IMR-90 (cell line): ENCODE results near the gene LRCOL1. TPM values are rescaled to one million over a fixed set of nuclear protein-coding genes. Genes with fewer than 3 reads are reported as not detected.

Experiments used
- ATAC-seq: fragments of 200-7000 bp; cut with Tn5 transposase; 2 replicates; pipeline ENCODE4 v1.9.1; 2020; ENCODE audit warnings: low read depth, mild to moderate bottlenecking, moderate library complexity
- BruUV-seq: library from RNA; stranded (reverse); fragments of 400-500 nt; replicated peaks from 2 replicates; lab custom pipeline; 2021; lab: Mats Ljungman, UMichigan
- CTCF ChIA-PET: fragments of 300-600 bp; formaldehyde crosslinking; extraction: SDS; loops from one replicate; lab custom pipeline; 2021; ENCODE audit warnings: antibody characterized with exemption; lab: Yijun Ruan, JAX
- POLR2A ChIA-PET: fragments of 300-600 bp; sonication (Branson Sonifier 250); formaldehyde crosslinking; loops from one replicate; lab custom pipeline; 2022; ENCODE audit warnings: antibody characterized with exemption; ENCODE audit not compliant: unreplicated experiment; lab: Charles Lee
- DNase-seq: peaks from one replicate; pipeline ENCODE4 v3.0.0; 2013
- H2AFZ ChIP-seq: replicated peaks from 2 replicates; pipeline ENCODE3; 2013; ENCODE audit warnings: low read length, mild to moderate bottlenecking; ENCODE audit not compliant: poor library complexity
- H2AK5ac ChIP-seq: 2 replicates; pipeline ENCODE4 v1.6.1; 2013; ENCODE audit warnings: low read depth, low read length, inconsistent platforms
- H2AK9ac ChIP-seq: replicated peaks from 2 replicates; pipeline ENCODE3; 2013; ENCODE audit warnings: mild to moderate bottlenecking, low read depth, low read length, moderate library complexity; ENCODE audit not compliant: poor library complexity
- H2BK120ac ChIP-seq: 2 replicates; pipeline ENCODE4 v1.6.1; 2013; ENCODE audit warnings: low read depth, low read length, inconsistent platforms
- H2BK15ac ChIP-seq: 3 replicates; pipeline ENCODE4 v1.6.1; 2013; ENCODE audit warnings: low read depth, low read length, inconsistent platforms
- H2BK20ac ChIP-seq: 2 replicates; pipeline ENCODE4 v1.6.1; 2013; ENCODE audit warnings: low read depth, mild to moderate bottlenecking, inconsistent platforms, low read length, moderate library complexity
- H2BK5ac ChIP-seq: 2 replicates; pipeline ENCODE4 v1.6.1; 2013; ENCODE audit warnings: mild to moderate bottlenecking, low read depth, low read length, inconsistent platforms; ENCODE audit not compliant: poor library complexity, severe bottlenecking
- H3K14ac ChIP-seq: replicated peaks from 2 replicates; pipeline ENCODE4 v1.6.1; 2013; ENCODE audit warnings: low read depth, low read length, inconsistent platforms
- H3K18ac ChIP-seq: 2 replicates; pipeline ENCODE4 v1.6.1; 2013; ENCODE audit warnings: low read depth, low read length, control low read depth
- H3K23ac ChIP-seq: 2 replicates; pipeline ENCODE4 v1.6.1; 2013; ENCODE audit warnings: low read depth, low read length, inconsistent platforms
- H3K27ac ChIP-seq: 2 replicates; pipeline ENCODE4 v1.5.1; 2013; ENCODE audit warnings: mild to moderate bottlenecking, control low read depth, low read length; ENCODE audit not compliant: insufficient read depth
- H3K27me3 ChIP-seq: 2 replicates; pipeline ENCODE4 v1.6.1; 2013; ENCODE audit warnings: low read length; ENCODE audit not compliant: control insufficient read depth, insufficient read depth
- H3K36me3 ChIP-seq: 2 replicates; pipeline ENCODE4 v1.6.1; 2013; ENCODE audit warnings: low read length, mixed read lengths; ENCODE audit not compliant: control insufficient read depth, insufficient read depth
- H3K4ac ChIP-seq: 2 replicates; pipeline ENCODE4 v1.6.1; 2013; ENCODE audit warnings: low read depth, low read length, inconsistent platforms
- H3K4me1 ChIP-seq: 2 replicates; pipeline ENCODE4 v1.6.1; 2013; ENCODE audit warnings: low read length, mixed read lengths; ENCODE audit not compliant: control insufficient read depth, insufficient read depth
- H3K4me2 ChIP-seq: 2 replicates; pipeline ENCODE4 v1.6.1; 2013; ENCODE audit warnings: low read depth, mild to moderate bottlenecking, control low read depth, low read length, moderate library complexity
- H3K4me3 ChIP-seq: 2 replicates; pipeline ENCODE4 v1.5.1; 2013; ENCODE audit warnings: low read depth, mild to moderate bottlenecking, control low read depth, low read length, moderate library complexity; ENCODE audit not compliant: insufficient read depth
- H3K56ac ChIP-seq: 2 replicates; pipeline ENCODE4 v1.6.1; 2013; ENCODE audit warnings: low read length, inconsistent platforms; ENCODE audit not compliant: insufficient read depth; ENCODE audit errors: extremely low read depth
- H3K79me1 ChIP-seq, 2 experiments: 2 replicates each; pipeline ENCODE4 v1.6.1; 2013; ENCODE audit warnings: low read length in 2 of 2, inconsistent platforms in 1 of 2, low read depth in 1 of 2
- H3K9ac ChIP-seq: 2 replicates; pipeline ENCODE4 v1.6.1; 2013; ENCODE audit warnings: low read depth, low read length, control low read depth
- H3K9me1 ChIP-seq: 2 replicates; pipeline ENCODE4 v1.6.1; 2013; ENCODE audit warnings: low read length, inconsistent platforms; ENCODE audit not compliant: insufficient read depth
- H3K9me3 ChIP-seq: 2 replicates; pipeline ENCODE4 v1.6.1; 2013; ENCODE audit warnings: low read length; ENCODE audit not compliant: control insufficient read depth, insufficient read depth
- H4K20me1 ChIP-seq: 2 replicates; pipeline ENCODE4 v1.6.1; 2013; ENCODE audit warnings: low read length, inconsistent platforms; ENCODE audit not compliant: insufficient read depth
- H4K5ac ChIP-seq: 2 replicates; pipeline ENCODE4 v1.6.1; 2013; ENCODE audit warnings: mild to moderate bottlenecking, low read depth, low read length, control low read depth
- H4K8ac ChIP-seq, 2 experiments: 2 replicates each; pipeline ENCODE4 v1.6.1; 2013; ENCODE audit warnings: low read depth in 2 of 2, low read length in 2 of 2, control low read depth in 1 of 2, inconsistent platforms in 1 of 2
- H4K91ac ChIP-seq: 2 replicates; pipeline ENCODE4 v1.6.1; 2013; ENCODE audit warnings: low read depth, low read length, inconsistent platforms; ENCODE audit not compliant: insufficient read depth
- BHLHE40 ChIP-seq: fragments of 150-350 bp; IDR thresholded peaks from 2 replicates; pipeline ENCODE4 v1.6.1; 2016; ENCODE audit warnings: mild to moderate bottlenecking, low read depth, low read length
- CHD1 ChIP-seq: IDR thresholded peaks from 2 replicates; pipeline ENCODE4 v1.6.1; 2012; ENCODE audit warnings: low read depth, low read length, improper control_type of control experiment
- FOS ChIP-seq: fragments of 150-350 bp; IDR thresholded peaks from 2 replicates; pipeline ENCODE4 v1.6.1; 2016; ENCODE audit warnings: low read depth, low read length
- MXI1 ChIP-seq: IDR thresholded peaks from 2 replicates; pipeline ENCODE4 v1.6.1; 2012; ENCODE audit warnings: low read depth, mild to moderate bottlenecking, low read length, moderate library complexity, borderline replicate concordance
- RAD21 ChIP-seq: IDR thresholded peaks from 2 replicates; pipeline ENCODE4 v1.6.1; 2012; ENCODE audit warnings: low read length, improper control_type of control experiment
- RCOR1 ChIP-seq: IDR thresholded peaks from 2 replicates; pipeline ENCODE4 v1.6.1; 2012; ENCODE audit warnings: mild to moderate bottlenecking, low read length, improper control_type of control experiment; ENCODE audit not compliant: insufficient replicate concordance
- RFX5 ChIP-seq: IDR thresholded peaks from 2 replicates; pipeline ENCODE4 v1.8.0; 2012; ENCODE audit warnings: low read depth, mild to moderate bottlenecking, low read length, moderate library complexity
- USF2 ChIP-seq: fragments of 150-350 bp; IDR thresholded peaks from 2 replicates; pipeline ENCODE4 v1.6.1; 2017; ENCODE audit warnings: mild to moderate bottlenecking, antibody characterized with exemption, low read length, low read depth
- WGBS, 2 experiments: methylation state at CpG; one replicate each; pipeline versions ENCODE4 v1.1.5 to v1.1.7; 2013; ENCODE audit warnings: missing lambda C conversion rate in 2 of 2; ENCODE audit not compliant: insufficient read length in 1 of 2; ENCODE audit errors: extremely low coverage in 2 of 2; 5-methylcytosine and 5-hydroxymethylcytosine counted together
- dilution Hi-C: fragments of 300-500 bp; cut with HindIII; formaldehyde crosslinking; loops from one replicate; pipeline ENCODE4 v1.14.3; 2018; ENCODE audit warnings: low sequenced_read_pairs; ENCODE audit not compliant: unreplicated experiment
- in situ Hi-C: fragments of 300-500 bp; cut with MboI; formaldehyde crosslinking; loops from 3 replicates; pipeline ENCODE4 v1.14.3; 2019; ENCODE audit warnings: low sequenced_read_pairs, inconsistent platforms, mixed read lengths
- intact Hi-C: fragments of 100-400 bp; cut with micrococcal nuclease; formaldehyde crosslinking; loops from 2 replicates; pipeline ENCODE4 v1.10.0; 2022
- polyA plus RNA-seq, 3 experiments: library from polyadenylated mRNA; depleted of rRNA; stranded (reverse); fragments of >200 nt; gene quantifications; 2 replicates each; pipeline ENCODE4 v1.2.3, GENCODE V29; 2012; ENCODE audit warnings: low replicate concordance in 1 of 3
- total RNA-seq: library from RNA; depleted of rRNA; stranded (reverse); fragments of >200 nt; gene quantifications from 2 replicates; pipeline ENCODE4 v1.2.3, GENCODE V29; 2012

LRCOL1 gene
- total and polyA plus RNA-seq, 2 of the 4 experiments (the other 2 are of a cell fraction), result 1.0 TPM; not detected in 1

DNA sequence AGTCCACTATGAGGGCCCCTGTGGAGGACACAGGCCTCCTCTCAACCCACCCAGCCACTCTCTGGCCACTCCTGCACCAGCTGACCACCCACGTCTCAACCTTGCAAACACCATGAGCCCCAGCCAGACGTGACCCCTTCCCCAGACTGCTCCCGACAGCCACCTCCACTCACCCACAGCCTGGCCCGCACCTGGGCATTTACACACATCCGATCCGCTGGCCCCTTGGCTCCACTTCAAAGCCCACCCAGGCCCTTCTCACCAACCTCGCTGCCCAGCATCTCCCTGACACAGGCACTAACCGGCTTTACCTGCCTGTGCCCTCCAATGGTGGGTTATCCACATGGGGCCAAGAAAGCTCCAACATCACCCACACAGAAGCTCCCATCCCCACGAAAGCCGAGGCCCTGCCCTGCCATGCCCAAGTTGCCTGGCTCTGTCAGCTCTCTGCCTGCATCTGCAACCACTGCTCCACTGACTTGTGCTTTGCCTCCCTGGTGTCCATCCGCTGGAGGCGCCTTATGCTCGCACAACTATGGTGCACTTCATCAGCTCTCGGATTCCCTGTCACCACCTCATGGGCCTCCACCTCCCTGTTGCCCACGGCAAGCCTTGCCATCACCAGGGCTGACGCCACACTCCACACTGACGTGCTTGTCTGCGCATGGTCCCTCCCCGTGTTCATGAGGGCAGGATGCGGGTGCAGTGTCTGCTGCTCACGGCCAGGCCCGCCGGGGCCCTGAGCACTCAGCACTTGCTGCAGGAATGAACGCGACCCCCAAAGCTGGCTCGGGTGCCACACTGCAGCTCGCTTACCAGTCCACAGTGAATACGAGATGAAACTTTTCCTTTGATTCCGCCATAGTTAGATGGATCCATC lies 24.9 kb upstream of the LRCOL1 start:
- no peak overlapping the region for H3K9ac ChIP-seq

More for the DNA sequence above, 24.9 kb upstream of the LRCOL1 start:
- no TSS peak for BruUV-seq
- no peak overlapping the region for H2BK5ac ChIP-seq
- no peak overlapping the region for H2BK20ac ChIP-seq
- no peak for DNase-seq
- H4K20me1 ChIP-seq, result peaks cover 7% of the 10 kb centered on the region; the same call in 1 of the 2 replicates
- TF ChIP-seq RAD21 (no peak), CHD1 (no peak), FOS (no peak), RFX5 (no peak), RCOR1 (no peak), MXI1 (no peak), BHLHE40 (no peak), USF2 (no peak)
- H3K27me3 ChIP-seq, result no peaks in the 10 kb centered on the region
- H3K9me3 ChIP-seq, result no peaks in the 10 kb centered on the region
- intact Hi-C loops, result no loop called here
- no peak overlapping the region for H3K23ac ChIP-seq
- H3K27ac ChIP-seq, result no peak overlapping the region
- H4K91ac ChIP-seq, result no peak overlapping the region
- no peak overlapping the region for H4K8ac ChIP-seq
- no peak overlapping the region for H3K4me3 ChIP-seq
- ATAC-seq, result no peak
- no peak overlapping the region for H2AFZ ChIP-seq
- no peak overlapping the region for H3K18ac ChIP-seq
- no peak overlapping the region for H3K4ac ChIP-seq
- 88% methylated on average over 29 of the region's 29 CpGs; no CpG with 5 or more reads in 1 of the 2 experiments for WGBS, 2 experiments
- H3K9me1 ChIP-seq, result no peaks in the 10 kb centered on the region
- no peak overlapping the region for H4K5ac ChIP-seq
- H2AK5ac ChIP-seq, result no peak overlapping the region
- peaks cover 34% of the 10 kb centered on the region for H3K36me3 ChIP-seq
- in situ Hi-C loops, result no loop called here
- ChIA-PET POLR2A (no interaction called here), CTCF (no interaction called here)
- no peak overlapping the region for H3K14ac ChIP-seq
- no peaks in the 10 kb centered on the region for H3K4me1 ChIP-seq
- no peak overlapping the region for H3K4me2 ChIP-seq
- H2BK120ac ChIP-seq, result no peak overlapping the region
- H3K79me1 ChIP-seq, result no peaks in the 10 kb centered on the region
- H2AK9ac ChIP-seq, result no peak overlapping the region
- H2BK15ac ChIP-seq, result no peak overlapping the region
- dilution Hi-C loops, result no loop called here
- no peak overlapping the region for H3K56ac ChIP-seq
